SJSA1 (cell line): ENCODE results near the gene C4BPA. TPM values are rescaled to one million over a fixed set of nuclear protein-coding genes. Genes with fewer than 3 reads are reported as not detected.

Experiments
- DNase-seq, 2 experiments: peaks; one replicate each; pipeline ENCODE4 v3.0.0-alpha.2; 2015 to 2020; ENCODE audit warnings: low spot score in 2 of 2, low read depth in 1 of 2
- H3K27ac ChIP-seq: fragments of 250-450 bp; sonication (Bioruptor Pico); 2 replicates; pipeline ENCODE4 v1.5.1; 2020; ENCODE audit warnings: mild to moderate bottlenecking, moderate library complexity
- H3K27me3 ChIP-seq: fragments of 250-450 bp; sonication (Bioruptor Pico); replicated peaks from 2 replicates; pipeline ENCODE4 v1.5.1; 2020; ENCODE audit warnings: mild to moderate bottlenecking, moderate library complexity
- H3K36me3 ChIP-seq: fragments of 250-450 bp; sonication (Bioruptor Pico); 2 replicates; pipeline ENCODE4 v1.5.1; 2020; ENCODE audit warnings: mild to moderate bottlenecking
- H3K4me1 ChIP-seq: fragments of 250-450 bp; sonication (Bioruptor Pico); replicated peaks from 2 replicates; pipeline ENCODE4 v1.6.1; 2021; ENCODE audit warnings: mild to moderate bottlenecking
- H3K4me3 ChIP-seq: fragments of 250-450 bp; sonication (Bioruptor Pico); 2 replicates; pipeline ENCODE4 v1.5.1; 2020; ENCODE audit warnings: mild to moderate bottlenecking
- H3K9me3 ChIP-seq: fragments of 250-450 bp; sonication (Bioruptor Pico); replicated peaks from 2 replicates; pipeline ENCODE4 v1.5.1; 2020; ENCODE audit warnings: mild to moderate bottlenecking
- total RNA-seq: library from RNA; depleted of rRNA; stranded (reverse); fragments of >200 nt; shearing (Covaris generic); gene quantifications from 2 replicates; pipeline ENCODE4 v1.2.3, GENCODE V29; 2014

C4BPA gene
- total RNA-seq, 1 experiment from 2014 or later, result not detected

GRCh38 chr1:207112616-207113296 lies 8.7 kb downstream of the C4BPA start:
- Histone ChIP-seq H3K4me1 (no peaks in the 10 kb centered on the region), H3K36me3 (no peaks in the 10 kb centered on the region), H3K4me3 (no peak overlapping the region), H3K9me3 (no peaks in the 10 kb centered on the region), H3K27me3 (no peaks in the 10 kb centered on the region), H3K27ac (no peak overlapping the region)
- no peak for DNase-seq

- DNase-seq, result no peak
- H3K9me3 ChIP-seq, result no peaks in the 10 kb centered on the region
- no peak overlapping the region for H3K4me3 ChIP-seq
- no peaks in the 10 kb centered on the region for H3K27me3 ChIP-seq
- no peak overlapping the region for H3K27ac ChIP-seq
- H3K36me3 ChIP-seq, result no peaks in the 10 kb centered on the region
- no peaks in the 10 kb centered on the region for H3K4me1 ChIP-seq
These were observed 11.2 kb downstream of the C4BPA start for GRCh38 chr1:207115269-207115668.

- DNase-seq, result no peak
- Histone ChIP-seq H3K27ac (no peak overlapping the region), H3K36me3 (no peaks in the 10 kb centered on the region), H3K4me3 (no peak overlapping the region), H3K27me3 (no peaks in the 10 kb centered on the region), H3K4me1 (peaks cover 8% of the 10 kb centered on the region), H3K9me3 (no peaks in the 10 kb centered on the region)
These were observed 20.4 kb downstream of the C4BPA start for GRCh38 chr1:207124389-207124788.

GRCh38 chr1:207128336-207128921 lies 24.4 kb downstream of the C4BPA start:
- Histone ChIP-seq H3K4me3 (no peak overlapping the region), H3K36me3 (no peaks in the 10 kb centered on the region), H3K9me3 (no peaks in the 10 kb centered on the region), H3K27ac (peak overlapping the region; percentile 80), H3K27me3 (no peaks in the 10 kb centered on the region), H3K4me1 (peaks cover 8% of the 10 kb centered on the region)
- DNase-seq, result peak; percentile 56 to 84

GRCh38 chr1:207129053-207129452 lies 25.0 kb downstream of the C4BPA start:
- Histone ChIP-seq H3K27me3 (no peaks in the 10 kb centered on the region), H3K36me3 (no peaks in the 10 kb centered on the region)
- no peak for DNase-seq

GRCh38 chr1:207130252-207131036 lies 26.4 kb downstream of the C4BPA start:
- H3K27ac ChIP-seq, result no peak overlapping the region
- H3K27me3 ChIP-seq, result no peaks in the 10 kb centered on the region
- no peak overlapping the region for H3K4me3 ChIP-seq
- H3K36me3 ChIP-seq, result no peaks in the 10 kb centered on the region
- no peaks in the 10 kb centered on the region for H3K9me3 ChIP-seq
- no peak for DNase-seq
- H3K4me1 ChIP-seq, result peaks cover 8% of the 10 kb centered on the region

More at GRCh38 chr1:207129053-207129452, 25.0 kb downstream of the C4BPA start:
- Histone ChIP-seq H3K9me3 (no peaks in the 10 kb centered on the region), H3K27ac (peak overlapping the region; percentile 71), H3K4me3 (no peak overlapping the region), H3K4me1 (peaks cover 8% of the 10 kb centered on the region)

- H3K4me3 ChIP-seq, result no peak overlapping the region
- H3K4me1 ChIP-seq, result peaks cover 8% of the 10 kb centered on the region
- no peaks in the 10 kb centered on the region for H3K36me3 ChIP-seq
- no peak for DNase-seq
- no peaks in the 10 kb centered on the region for H3K27me3 ChIP-seq
- H3K9me3 ChIP-seq, result no peaks in the 10 kb centered on the region
- H3K27ac ChIP-seq, result no peak overlapping the region
These were observed 27.1 kb downstream of the C4BPA start for GRCh38 chr1:207131163-207131562.

- H3K4me3 ChIP-seq, result no peak overlapping the region
These were observed 30.5 kb downstream of the C4BPA start for GRCh38 chr1:207134581-207134980.

GRCh38 chr1:207139616-207140015 lies 35.6 kb downstream of the C4BPA start:
- H3K4me1 ChIP-seq, result no peaks in the 10 kb centered on the region
- no peaks in the 10 kb centered on the region for H3K9me3 ChIP-seq
- no peaks in the 10 kb centered on the region for H3K27me3 ChIP-seq
- H3K36me3 ChIP-seq, result no peaks in the 10 kb centered on the region
- H3K4me3 ChIP-seq, result no peak overlapping the region
- DNase-seq, result no peak
- no peak overlapping the region for H3K27ac ChIP-seq

More at GRCh38 chr1:207134581-207134980, 30.5 kb downstream of the C4BPA start:
- H3K27ac ChIP-seq, result no peak overlapping the region
- DNase-seq, result no peak
- H3K27me3 ChIP-seq, result no peaks in the 10 kb centered on the region
- no peaks in the 10 kb centered on the region for H3K9me3 ChIP-seq
- H3K36me3 ChIP-seq, result no peaks in the 10 kb centered on the region
- no peaks in the 10 kb centered on the region for H3K4me1 ChIP-seq

- Histone ChIP-seq H3K4me1 (no peaks in the 10 kb centered on the region), H3K9me3 (no peaks in the 10 kb centered on the region), H3K27ac (no peak overlapping the region), H3K27me3 (no peaks in the 10 kb centered on the region), H3K4me3 (no peak overlapping the region), H3K36me3 (no peaks in the 10 kb centered on the region)
- DNase-seq, result no peak
These were observed 36.5 kb downstream of the C4BPA start for GRCh38 chr1:207140536-207140935.

GRCh38 chr1:207145401-207146058 lies 41.5 kb downstream of the C4BPA start:
- H3K27me3 ChIP-seq, result no peaks in the 10 kb centered on the region
- no peaks in the 10 kb centered on the region for H3K4me1 ChIP-seq
- no peak for DNase-seq
- no peaks in the 10 kb centered on the region for H3K9me3 ChIP-seq
- no peaks in the 10 kb centered on the region for H3K36me3 ChIP-seq
- no peak overlapping the region for H3K27ac ChIP-seq
- no peak overlapping the region for H3K4me3 ChIP-seq

GRCh38 chr1:207151920-207152319 lies 47.9 kb downstream of the C4BPA start:
- no peaks in the 10 kb centered on the region for H3K27me3 ChIP-seq
- no peak for DNase-seq
- H3K9me3 ChIP-seq, result no peaks in the 10 kb centered on the region
- H3K27ac ChIP-seq, result no peak overlapping the region
- no peaks in the 10 kb centered on the region for H3K36me3 ChIP-seq
- no peaks in the 10 kb centered on the region for H3K4me1 ChIP-seq
- no peak overlapping the region for H3K4me3 ChIP-seq

GRCh38 chr1:207152792-207153468 lies 48.9 kb downstream of the C4BPA start:
- H3K27ac ChIP-seq, result no peak overlapping the region
- H3K9me3 ChIP-seq, result no peaks in the 10 kb centered on the region
- H3K36me3 ChIP-seq, result no peaks in the 10 kb centered on the region
- no peaks in the 10 kb centered on the region for H3K27me3 ChIP-seq
- H3K4me3 ChIP-seq, result no peak overlapping the region
- H3K4me1 ChIP-seq, result no peaks in the 10 kb centered on the region
- DNase-seq, result no peak
